Stimulated activated CD4-positive, alpha-beta T cell treated with anti-CD3 and anti-CD28 coated beads, Interleukin-15, amount 100 ng/mL, for 48 hours (primary cell): Measurements from ENCODE around the gene SORL1.
A peak's percentile ranks its signal among the peaks of the same experiment; 100 is the strongest.

Source experiments
- DNase-seq, 2 donors: peaks; one replicate each; pipeline ENCODE4 v3.0.0-alpha.2; 2020; ENCODE audit warnings: low read depth in 2 of 2

Gene SORL1

GRCh38 chr11:121655537-121656327, 203.6 kb downstream of the SORL1 start:
- DNase-seq = peak; percentile 56 to 68

DNA sequence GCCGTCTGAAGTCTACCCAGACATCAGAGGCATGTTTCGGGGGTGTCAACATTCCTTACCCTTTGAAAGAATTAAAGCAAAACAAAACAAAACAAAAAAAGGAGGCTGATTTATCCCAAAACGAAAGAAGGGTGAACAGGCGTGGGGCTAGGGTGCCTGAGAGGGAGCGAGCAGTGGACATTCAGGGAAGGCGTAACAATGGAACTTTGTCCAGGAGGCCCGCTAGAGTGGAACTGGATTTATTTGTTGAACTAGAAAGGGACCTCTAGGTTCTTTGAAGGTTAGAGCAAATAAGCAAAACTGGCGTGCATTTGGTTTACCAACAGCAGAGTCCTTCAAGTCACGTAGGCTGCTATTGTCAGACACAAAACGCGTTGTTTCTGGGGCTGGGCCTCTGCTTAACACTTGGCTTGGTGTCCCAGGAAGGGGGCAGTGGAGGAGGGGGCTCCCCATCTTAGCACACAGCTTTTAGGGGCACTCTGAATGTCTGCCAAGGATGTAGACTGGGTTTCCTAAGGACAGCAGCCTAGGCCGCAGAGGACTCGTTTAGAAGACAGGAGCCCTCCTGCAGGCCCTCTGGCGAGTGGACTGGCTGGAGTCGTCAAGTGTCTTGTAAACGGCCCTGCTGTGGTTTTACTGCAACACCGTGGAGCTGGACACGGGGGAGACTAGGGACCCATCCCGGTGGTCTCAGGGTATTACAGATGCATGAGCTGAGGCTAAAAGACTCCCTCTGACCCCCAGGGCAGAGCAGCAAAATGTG, 204.4 kb downstream of the SORL1 start:
- DNase-seq = no peak

- no peak for DNase-seq
Observed at GRCh38 chr11:121657146-121657545, 205.0 kb downstream of the SORL1 start.

DNA sequence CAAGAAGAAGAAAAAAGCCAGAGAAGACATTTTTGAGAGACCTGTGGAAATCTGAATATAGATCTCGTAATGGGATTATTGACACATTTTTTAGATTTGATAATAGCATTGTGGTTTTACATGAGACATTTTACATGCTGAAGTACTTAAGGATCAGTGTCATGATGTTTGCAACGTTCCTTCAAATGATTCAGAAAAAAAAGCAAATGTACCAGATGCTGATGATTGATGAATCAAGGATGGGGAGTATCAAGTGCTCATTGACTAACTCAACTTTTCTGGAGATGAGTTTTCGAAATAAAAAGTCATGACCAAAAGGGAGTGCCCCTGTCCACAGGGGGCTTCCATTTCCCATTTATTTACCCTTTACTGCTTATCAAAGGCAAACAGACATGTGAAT, 207.7 kb downstream of the SORL1 start:
- no peak for DNase-seq

- no peak for DNase-seq
Observed at GRCh38 chr11:121661880-121662486, 209.9 kb downstream of the SORL1 start.

- DNase-seq = no peak
Observed at GRCh38 chr11:121664144-121664543, 212.0 kb downstream of the SORL1 start.

GRCh38 chr11:121665206-121665838, 213.2 kb downstream of the SORL1 start:
- no peak for DNase-seq

DNA sequence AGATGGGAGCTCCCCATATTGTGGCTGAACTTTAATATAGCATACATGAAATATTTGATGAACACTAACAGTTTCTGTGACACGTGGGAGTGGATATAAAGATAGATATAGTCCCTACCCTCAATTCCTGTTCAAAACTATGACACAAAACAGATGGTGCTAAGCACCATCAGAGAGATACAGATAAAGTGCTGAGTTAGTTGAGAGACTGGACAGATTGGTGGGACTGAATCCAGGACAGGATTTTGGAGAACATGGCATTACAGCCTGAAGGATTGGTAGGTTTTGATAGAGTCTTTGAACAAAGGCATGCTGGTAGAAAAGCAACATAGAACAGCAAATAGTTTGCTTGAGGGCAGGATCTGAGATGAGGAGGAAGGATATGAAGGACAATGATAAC, 215.7 kb downstream of the SORL1 start:
- DNase-seq = no peak

DNA sequence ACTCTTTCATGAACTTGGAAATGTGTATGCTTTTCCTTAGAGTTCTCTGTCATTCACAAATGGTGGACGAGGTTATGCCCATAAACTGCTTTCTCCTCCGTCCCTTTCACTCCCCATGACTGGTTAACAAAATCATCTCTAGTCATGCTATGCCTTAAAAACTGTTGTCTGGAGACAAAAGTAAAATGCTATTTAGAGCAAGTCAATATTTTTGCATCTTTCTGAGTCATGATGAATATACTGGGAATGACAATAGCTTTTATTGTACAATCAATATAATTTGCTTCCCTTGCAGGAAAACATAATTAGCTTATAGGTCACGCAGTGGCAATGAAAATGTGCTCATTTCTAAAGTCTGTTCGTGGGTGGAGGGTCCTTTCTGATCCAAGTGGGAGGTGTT, 217.3 kb downstream of the SORL1 start:
- DNase-seq = no peak

DNA sequence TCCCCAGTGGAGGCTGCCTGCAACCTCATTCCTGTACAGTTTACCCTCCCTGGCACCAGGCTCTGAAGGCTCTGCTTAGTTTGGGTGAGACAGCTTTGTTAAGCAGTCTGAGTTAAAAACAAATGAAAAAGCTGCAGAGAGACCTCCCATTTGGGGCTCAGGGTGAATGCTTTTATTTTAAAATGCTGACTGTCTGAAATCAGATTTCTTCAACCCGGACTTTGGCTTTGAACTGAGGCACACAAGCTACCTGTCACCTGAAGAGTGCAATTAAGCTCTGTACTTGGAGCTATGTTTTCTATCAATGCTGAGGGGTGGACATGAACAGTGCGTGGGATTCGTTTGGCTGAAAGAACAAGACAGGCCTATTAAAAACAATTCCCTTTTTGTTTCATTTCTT, 218.2 kb downstream of the SORL1 start:
- no peak for DNase-seq

GRCh38 chr11:121670805-121671282, 218.7 kb downstream of the SORL1 start:
- DNase-seq = no peak

DNA sequence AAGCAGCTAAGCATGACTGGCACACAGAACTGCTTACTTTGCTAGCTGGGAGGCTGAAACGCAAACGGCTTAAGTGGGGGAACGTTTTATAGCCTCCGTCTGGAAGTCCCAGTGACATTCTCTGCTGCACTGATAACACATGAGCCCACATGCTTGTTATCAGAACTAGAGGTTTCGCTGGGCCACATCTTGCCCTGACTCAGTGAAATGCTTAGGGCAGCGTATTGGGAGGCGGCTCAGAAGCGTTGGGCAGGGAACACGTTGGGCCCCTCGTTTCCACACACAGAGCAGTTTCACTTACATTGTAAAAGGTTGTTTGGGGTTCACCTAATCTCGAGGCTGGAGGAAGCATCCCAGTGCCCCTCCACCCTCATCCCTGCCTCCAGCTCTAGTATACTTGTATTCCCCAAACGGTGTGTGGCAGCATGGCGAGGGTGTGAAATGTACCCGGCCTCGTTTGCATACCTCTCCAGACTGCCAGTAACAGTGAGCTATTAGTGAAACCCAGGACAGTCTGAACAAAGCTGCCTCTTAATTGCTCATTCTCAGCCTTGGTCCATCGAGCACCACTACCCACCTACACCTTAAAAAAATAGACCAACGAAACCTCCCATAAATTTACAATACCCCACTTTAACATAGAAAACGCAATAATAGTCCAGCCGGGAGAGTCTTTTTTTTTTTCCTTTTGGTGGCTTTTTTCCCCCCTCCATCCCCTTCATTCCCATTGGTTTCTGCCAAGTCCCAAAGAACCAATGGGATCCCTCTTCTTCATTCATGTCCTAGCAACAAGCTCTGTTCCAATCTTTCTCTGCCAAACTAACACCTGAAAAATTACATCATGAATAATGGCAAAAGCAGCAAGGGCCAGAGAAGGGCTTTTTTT, 219.4 kb downstream of the SORL1 start:
- no peak for DNase-seq

GRCh38 chr11:121672630-121673487, 220.7 kb downstream of the SORL1 start:
- no peak for DNase-seq

DNA sequence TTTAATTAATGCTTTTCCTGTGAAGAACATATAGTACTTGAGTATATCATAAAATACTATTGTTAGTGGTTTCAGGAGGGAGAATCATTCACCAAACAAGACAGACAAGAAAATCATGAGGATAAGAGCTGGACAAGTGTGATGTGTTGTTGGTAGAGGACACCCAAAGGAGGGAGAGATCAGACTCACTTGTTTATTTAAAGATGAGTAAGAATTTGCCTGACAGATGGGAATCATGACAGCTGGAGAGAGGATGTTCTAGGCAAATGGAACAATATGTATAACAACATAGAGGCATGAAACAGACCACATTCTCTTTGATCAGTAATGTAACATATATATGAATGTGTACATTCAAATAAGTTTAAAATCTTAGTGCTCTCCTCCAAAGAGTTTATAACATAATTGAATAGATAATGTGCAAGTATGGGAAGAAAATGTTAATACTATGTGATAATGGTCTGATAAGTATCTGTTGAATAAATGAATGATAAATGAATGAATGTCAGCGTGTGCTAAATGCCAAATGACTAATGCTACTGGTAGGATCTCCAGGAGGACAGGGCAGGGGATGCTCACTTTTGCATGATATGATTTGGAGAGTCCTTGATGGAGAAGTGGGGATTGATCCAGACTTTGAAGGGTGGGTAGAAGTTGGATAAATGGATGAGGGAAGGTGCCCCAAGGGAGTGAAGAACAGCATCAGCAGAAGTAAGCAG, 229.6 kb downstream of the SORL1 start:
- DNase-seq = no peak
